ENCODE results near the gene ZNF506. TPM values are rescaled to one million over a fixed set of nuclear protein-coding genes. Genes with fewer than 3 reads are reported as not detected.
"Not testable (repeated sequence)": the region's sequence is repeated elsewhere in the genome, so short reads cannot be mapped to it uniquely, and the experiment has no call there.

Gene ZNF506
- total and polyA plus RNA-seq, 2 experiments from 2014 or later: 11.8 to 13.3 TPM

DNA sequence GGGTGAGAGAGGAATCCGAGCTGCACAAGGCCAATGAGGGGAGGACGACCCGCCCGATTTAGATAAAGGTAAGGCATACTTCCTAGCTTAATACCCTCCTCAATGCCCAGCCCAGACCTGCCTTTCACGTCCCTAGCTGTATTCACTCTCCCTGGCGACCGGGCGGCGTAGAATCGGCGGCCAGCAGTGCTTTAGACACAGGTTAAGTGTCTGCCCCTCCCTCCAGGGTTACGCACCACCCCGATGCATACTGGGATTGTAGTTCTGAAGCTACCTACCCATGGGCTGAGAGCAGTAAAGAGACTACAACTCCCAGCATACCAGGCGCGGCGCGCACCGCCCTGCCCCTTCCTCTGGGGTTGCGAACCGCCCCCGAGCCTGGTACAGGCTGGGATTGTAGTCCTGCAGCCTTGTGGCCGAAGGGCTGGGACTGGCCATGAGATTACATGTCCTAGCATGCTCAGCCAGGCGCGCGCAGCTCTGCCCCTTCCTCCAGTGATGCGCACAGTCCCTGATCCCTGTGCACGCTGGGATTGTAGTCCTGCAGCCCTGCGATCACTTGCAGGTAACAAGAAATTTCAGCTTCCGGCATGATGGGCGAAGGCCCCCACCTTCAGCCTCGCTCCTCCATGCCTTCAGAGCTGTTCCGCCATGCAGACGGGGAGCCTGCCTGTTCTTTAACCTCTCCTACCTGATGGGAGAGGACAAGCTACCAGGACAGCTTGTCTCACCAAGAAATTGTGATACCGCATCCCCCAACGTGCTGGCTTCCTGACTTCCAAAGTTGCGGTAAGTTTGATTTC, 45.1 kb downstream of the ZNF506 start:
- 0 to 1% methylated on average over 34 to 36 of the region's 36 CpGs for WGBS, 2 experiments (ENCODE audit: low coverage in 1 of 2, low lambda C conversion rate in 2 of 2, missing lambda C conversion rate in 2 of 2)
- Histone ChIP-seq H3K9me3 (ENCODE audit: low read depth) (no peaks in the 10 kb centered on the region), H4K20me1 (ENCODE audit: insufficient read depth) (no peaks in the 10 kb centered on the region), H3K27me3 (replicated peaks; ENCODE audit: insufficient read depth) (no peaks in the 10 kb centered on the region), H3K4me3 (peak overlapping the region; percentile 96), H3K9ac (peak overlapping the region; percentile 82), H3K4me1 (ENCODE audit: insufficient read depth) (peaks cover 11% of the 10 kb centered on the region; the same call in 1 of the 2 replicates), H2AFZ (peak overlapping the region; percentile 98), H3K79me2 (ENCODE audit: insufficient read depth) (peaks cover 50% of the 10 kb centered on the region), H3K9me2 (ENCODE audit: insufficient read depth) (no peaks in the 10 kb centered on the region), H3K36me3 (ENCODE audit: low read depth) (no peaks in the 10 kb centered on the region), H3K27ac (peak overlapping the region; percentile 18; the same call in 1 of the 2 replicates), H3F3A (ENCODE audit: insufficient read depth) (no peaks in the 10 kb centered on the region), H3K4me2 (ENCODE audit: unreplicated experiment) (peak overlapping the region; percentile 99)
- in situ Hi-C loops (cut with MboI): no loop called here
- TF ChIP-seq EZH2phosphoT487 (IDR thresholded peaks at IDR 0.05; ENCODE audit: insufficient read depth, low read depth) (no peak), EZH2 (IDR thresholded peaks at IDR 0.05; ENCODE audit: insufficient read depth, poor library complexity, severe bottlenecking) (no peak)
- peak; percentile 98 for DNase-seq

- 0 out of 2 replicates have a peak overlapping the region, but pooled peaks have one; percentile 4 for H3K27ac ChIP-seq
- H3F3A ChIP-seq (ENCODE audit: insufficient read depth): no peaks in the 10 kb centered on the region
- TF ChIP-seq EZH2phosphoT487 (IDR thresholded peaks at IDR 0.05; ENCODE audit: insufficient read depth, low read depth) (no peak), EZH2 (IDR thresholded peaks at IDR 0.05; ENCODE audit: insufficient read depth, poor library complexity, severe bottlenecking) (no peak)
- no peak for DNase-seq
- H2AFZ ChIP-seq: peak overlapping the region; percentile 98
- in situ Hi-C loops (cut with MboI): no loop called here
- no peaks in the 10 kb centered on the region for H3K36me3 ChIP-seq (ENCODE audit: low read depth)
- peak overlapping the region; percentile 80 for H3K4me2 ChIP-seq (ENCODE audit: unreplicated experiment)
- peak overlapping the region; percentile 82 for H3K9ac ChIP-seq
- H3K27me3 ChIP-seq (replicated peaks; ENCODE audit: insufficient read depth): no peaks in the 10 kb centered on the region
- peak overlapping the region; percentile 96 for H3K4me3 ChIP-seq
- no peaks in the 10 kb centered on the region for H3K9me2 ChIP-seq (ENCODE audit: insufficient read depth)
- H3K79me2 ChIP-seq (ENCODE audit: insufficient read depth): peaks cover 45% of the 10 kb centered on the region
- no peaks in the 10 kb centered on the region for H3K9me3 ChIP-seq (ENCODE audit: low read depth)
- H3K4me1 ChIP-seq (ENCODE audit: insufficient read depth): peaks cover 11% of the 10 kb centered on the region; the same call in 1 of the 2 replicates
- WGBS, 2 experiments (ENCODE audit: low coverage in 1 of 2, low lambda C conversion rate in 2 of 2, missing lambda C conversion rate in 2 of 2): 0% methylated on average over 11 of the region's 11 CpGs
- no peaks in the 10 kb centered on the region for H4K20me1 ChIP-seq (ENCODE audit: insufficient read depth)
Observed at GRCh38 chr19:19775891-19776205, 45.7 kb downstream of the ZNF506 start.

DNA sequence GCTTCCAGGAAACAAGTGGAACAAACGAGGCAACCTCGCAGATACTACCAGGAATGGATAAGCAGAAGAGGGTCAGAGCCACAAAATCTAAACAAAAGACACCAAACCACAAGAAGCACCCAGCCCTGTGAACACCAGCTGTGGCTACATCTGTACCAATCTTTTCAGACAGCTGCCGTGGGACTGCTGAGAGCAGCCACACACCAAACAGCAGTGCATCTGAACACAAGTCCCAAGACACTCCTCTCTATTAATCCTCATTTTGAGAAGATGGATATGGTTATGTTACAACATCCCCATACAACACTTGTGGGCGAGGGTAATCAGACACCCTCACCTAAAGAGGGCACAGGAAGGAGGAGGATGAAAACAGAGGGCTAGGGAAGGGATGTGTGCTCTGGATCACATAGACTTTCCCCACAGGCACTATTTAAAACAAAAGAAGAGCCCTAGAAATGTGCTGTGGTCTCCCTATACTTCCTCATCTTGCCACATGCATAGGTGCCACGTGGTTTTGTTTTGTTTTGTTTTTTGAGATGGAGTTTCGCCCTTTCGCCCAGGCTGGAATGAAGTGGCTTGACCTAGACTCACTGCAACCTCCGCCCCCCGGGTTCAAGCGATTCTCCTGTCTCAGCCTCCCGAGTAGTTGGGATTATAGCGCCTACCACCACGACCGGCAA, 47.1 kb downstream of the ZNF506 start:
- Histone ChIP-seq H3K79me2 (ENCODE audit: insufficient read depth) (peaks cover 33% of the 10 kb centered on the region), H3K9me3 (ENCODE audit: low read depth) (no peaks in the 10 kb centered on the region), H3F3A (ENCODE audit: insufficient read depth) (no peaks in the 10 kb centered on the region), H2AFZ (no peak overlapping the region), H3K27ac (no peak overlapping the region), H3K27me3 (replicated peaks; ENCODE audit: insufficient read depth) (no peaks in the 10 kb centered on the region), H3K9ac (no peak overlapping the region), H4K20me1 (ENCODE audit: insufficient read depth) (no peaks in the 10 kb centered on the region), H3K4me1 (ENCODE audit: insufficient read depth) (peaks cover 11% of the 10 kb centered on the region; the same call in 1 of the 2 replicates), H3K9me2 (ENCODE audit: insufficient read depth) (no peaks in the 10 kb centered on the region), H3K36me3 (ENCODE audit: low read depth) (no peaks in the 10 kb centered on the region), H3K4me3 (no peak overlapping the region), H3K4me2 (ENCODE audit: unreplicated experiment) (no peak overlapping the region)
- DNase-seq: no peak
- 84 to 86% methylated on average over 14 of the region's 14 CpGs for WGBS, 2 experiments (ENCODE audit: low coverage in 1 of 2, low lambda C conversion rate in 2 of 2, missing lambda C conversion rate in 2 of 2)
- TF ChIP-seq EZH2 (IDR thresholded peaks at IDR 0.05; ENCODE audit: insufficient read depth, poor library complexity, severe bottlenecking): no peak
- TF ChIP-seq EZH2phosphoT487 (IDR thresholded peaks at IDR 0.05; ENCODE audit: insufficient read depth, low read depth): no peak
- in situ Hi-C loops (cut with MboI): no loop called here

DNA sequence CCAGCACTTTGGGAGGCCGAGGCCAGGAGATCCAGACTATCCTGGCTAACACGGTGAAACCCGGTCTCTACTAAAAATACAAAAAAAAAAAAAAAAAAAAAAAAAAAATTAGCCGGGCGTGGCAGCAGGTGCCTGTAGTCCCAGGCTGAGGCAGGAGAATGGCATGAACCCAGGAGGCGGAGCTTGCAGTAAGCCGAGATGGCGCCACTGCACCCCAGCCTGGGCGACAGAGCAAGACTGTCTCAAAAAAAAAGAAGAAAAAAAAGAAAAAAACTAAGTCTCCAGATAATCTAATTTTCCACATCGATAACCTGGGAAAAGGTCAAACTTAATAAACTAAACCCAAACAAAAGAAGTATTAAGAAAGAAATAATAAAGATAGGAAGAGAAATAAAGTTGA, 49.6 kb downstream of the ZNF506 start:
- H3K9me3 ChIP-seq (ENCODE audit: low read depth); H2AFZ ChIP-seq; H3K4me1 ChIP-seq (ENCODE audit: insufficient read depth); DNase-seq; H3K9ac ChIP-seq; H3K27ac ChIP-seq; H3F3A ChIP-seq (ENCODE audit: insufficient read depth); H3K27me3 ChIP-seq (replicated peaks; ENCODE audit: insufficient read depth); in situ Hi-C loops (cut with MboI); H4K20me1 ChIP-seq (ENCODE audit: insufficient read depth); H3K4me3 ChIP-seq; H3K4me2 ChIP-seq (ENCODE audit: unreplicated experiment); H3K36me3 ChIP-seq (ENCODE audit: low read depth); H3K79me2 ChIP-seq (ENCODE audit: insufficient read depth); H3K9me2 ChIP-seq (ENCODE audit: insufficient read depth): not testable (repeated sequence)
- 64 to 67% methylated on average over 10 of the region's 10 CpGs for WGBS, 2 experiments (ENCODE audit: low coverage in 1 of 2, low lambda C conversion rate in 2 of 2, missing lambda C conversion rate in 2 of 2)

DNA sequence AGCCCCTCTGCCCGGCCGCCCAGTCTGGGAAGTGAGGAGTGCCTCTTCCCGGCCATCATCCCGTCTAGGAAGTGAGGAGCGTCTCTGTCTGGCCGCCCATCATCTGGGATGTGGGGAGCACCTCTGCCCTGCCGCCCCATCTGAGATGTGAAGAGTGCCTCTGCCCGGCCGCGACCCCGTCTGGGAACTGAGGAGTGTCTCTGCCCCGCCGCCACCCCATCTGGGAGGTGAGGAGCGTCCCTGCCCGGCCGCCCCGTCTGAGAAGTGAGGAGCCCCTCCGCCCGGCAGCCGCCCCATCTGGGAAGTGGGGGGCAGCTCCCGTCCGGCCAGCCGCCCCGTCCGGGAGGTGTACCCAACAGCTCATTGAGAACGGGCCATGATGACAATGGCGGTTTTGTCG, 51.6 kb downstream of the ZNF506 start:
- H3K27ac ChIP-seq; H3K4me2 ChIP-seq (ENCODE audit: unreplicated experiment); DNase-seq; H3K79me2 ChIP-seq (ENCODE audit: insufficient read depth); H3K36me3 ChIP-seq (ENCODE audit: low read depth); H3K9ac ChIP-seq; H3K4me3 ChIP-seq; H2AFZ ChIP-seq; H3F3A ChIP-seq (ENCODE audit: insufficient read depth); in situ Hi-C loops (cut with MboI); H3K9me3 ChIP-seq (ENCODE audit: low read depth); H3K9me2 ChIP-seq (ENCODE audit: insufficient read depth); H4K20me1 ChIP-seq (ENCODE audit: insufficient read depth); H3K27me3 ChIP-seq (replicated peaks; ENCODE audit: insufficient read depth); H3K4me1 ChIP-seq (ENCODE audit: insufficient read depth): not testable (repeated sequence)
- 82 to 83% methylated on average over 13 to 28 of the region's 28 CpGs for WGBS, 2 experiments (ENCODE audit: low coverage in 1 of 2, low lambda C conversion rate in 2 of 2, missing lambda C conversion rate in 2 of 2)

Measured in GM23248 (cell line).